Activated naive CD8-positive, alpha-beta T cell treated with anti-CD3 and anti-CD28 coated beads for 36 hours (primary cell): ENCODE data around the gene SLC35B4. TPM values are rescaled to one million over a fixed set of nuclear protein-coding genes. Genes with fewer than 3 reads are reported as not detected.

Experiments
- DNase-seq: peaks from one replicate; pipeline ENCODE4 v3.0.0; 2021
- H3K27ac Mint-ChIP-seq: one replicate; pipeline ENCODE4 v1.8.0; 2022; ENCODE audit warnings: mild to moderate bottlenecking, moderate library complexity, mixed read lengths
- H3K27me3 Mint-ChIP-seq: one replicate; pipeline ENCODE4 v1.8.0; 2022; ENCODE audit warnings: mild to moderate bottlenecking, mixed read lengths
- H3K36me3 Mint-ChIP-seq: one replicate; pipeline ENCODE4 v1.8.0; 2021; ENCODE audit warnings: mild to moderate bottlenecking, mixed read lengths
- H3K4me1 Mint-ChIP-seq: one replicate; pipeline ENCODE4 v1.8.0; 2021; ENCODE audit warnings: mixed read lengths
- H3K4me3 Mint-ChIP-seq: one replicate; pipeline ENCODE4 v1.8.0; 2022; ENCODE audit warnings: mild to moderate bottlenecking, moderate library complexity, mixed read lengths
- H3K9me3 Mint-ChIP-seq: one replicate; pipeline ENCODE4 v1.8.0; 2022; ENCODE audit warnings: mixed read lengths
- total RNA-seq, 2 experiments: library from RNA; stranded (reverse); gene quantifications; one replicate each; pipeline ENCODE4 v1.2.3, GENCODE V29; 2021

The SLC35B4 gene
- total RNA-seq, 2 experiments from 2014 or later, result 15.7 to 21.0 TPM

DNA sequence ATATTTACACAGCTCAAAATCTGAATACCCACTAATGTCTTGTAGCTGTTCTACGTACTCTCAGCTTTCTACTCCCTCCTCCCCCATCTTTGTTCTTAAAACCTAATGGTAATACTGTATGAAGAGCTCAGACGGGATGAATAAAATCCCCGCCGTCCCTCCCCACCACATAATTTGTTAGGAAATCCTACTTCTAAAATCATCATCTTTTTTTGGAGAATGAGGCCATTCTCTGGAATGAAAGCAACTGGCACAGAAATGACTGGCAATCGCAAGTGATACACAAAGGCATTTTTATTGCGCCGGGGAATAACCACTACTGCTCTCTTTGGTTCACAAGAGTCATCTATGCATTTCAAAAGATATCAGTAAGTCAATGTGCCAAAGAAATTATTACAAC, 27.3 kb downstream of the SLC35B4 start:
- Mint-ChIP-seq H3K4me3 (no peak overlapping the region), H3K9me3 (no peaks in the 10 kb centered on the region), H3K4me1 (no peaks in the 10 kb centered on the region), H3K27me3 (no peaks in the 10 kb centered on the region), H3K36me3 (peaks cover 6% of the 10 kb centered on the region), H3K27ac (no peak overlapping the region)
- DNase-seq, result no peak

- Mint-ChIP-seq H3K36me3 (no peaks in the 10 kb centered on the region), H3K4me1 (no peaks in the 10 kb centered on the region), H3K27ac (no peak overlapping the region), H3K9me3 (no peaks in the 10 kb centered on the region), H3K27me3 (no peaks in the 10 kb centered on the region), H3K4me3 (no peak overlapping the region)
- DNase-seq, result no peak
These were observed 28.6 kb downstream of the SLC35B4 start for GRCh38 chr7:134287916-134288659.

DNA sequence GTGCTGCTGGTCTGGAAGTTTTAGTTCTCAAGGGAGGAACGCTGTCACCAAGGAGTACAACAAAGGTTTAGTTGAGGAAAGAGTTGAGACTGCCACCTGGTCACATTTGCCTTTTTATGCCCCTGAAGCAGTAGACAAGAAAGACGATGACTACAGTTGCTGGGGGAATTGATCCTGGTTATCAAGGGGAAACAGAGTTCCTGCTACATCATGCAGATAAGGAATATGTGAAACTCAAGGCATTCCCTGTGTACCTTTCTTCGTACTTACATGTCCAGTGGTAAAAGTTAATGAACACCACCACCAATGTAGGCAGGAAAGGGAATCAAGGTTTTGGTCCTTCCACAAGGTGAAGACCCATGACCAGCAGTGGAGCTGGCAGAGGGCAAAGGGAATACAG, 31.8 kb downstream of the SLC35B4 start:
- no peaks in the 10 kb centered on the region for H3K36me3 Mint-ChIP-seq
- DNase-seq, result no peak
- no peak overlapping the region for H3K27ac Mint-ChIP-seq
- H3K9me3 Mint-ChIP-seq, result no peaks in the 10 kb centered on the region
- peaks cover 9% of the 10 kb centered on the region for H3K27me3 Mint-ChIP-seq
- H3K4me1 Mint-ChIP-seq, result no peaks in the 10 kb centered on the region
- H3K4me3 Mint-ChIP-seq, result no peak overlapping the region

GRCh38 chr7:134284011-134284410, 32.7 kb downstream of the SLC35B4 start:
- Mint-ChIP-seq H3K27me3 (peaks cover 12% of the 10 kb centered on the region), H3K4me3 (no peak overlapping the region), H3K9me3 (no peaks in the 10 kb centered on the region), H3K4me1 (no peaks in the 10 kb centered on the region), H3K36me3 (no peaks in the 10 kb centered on the region), H3K27ac (no peak overlapping the region)
- no peak for DNase-seq

DNA sequence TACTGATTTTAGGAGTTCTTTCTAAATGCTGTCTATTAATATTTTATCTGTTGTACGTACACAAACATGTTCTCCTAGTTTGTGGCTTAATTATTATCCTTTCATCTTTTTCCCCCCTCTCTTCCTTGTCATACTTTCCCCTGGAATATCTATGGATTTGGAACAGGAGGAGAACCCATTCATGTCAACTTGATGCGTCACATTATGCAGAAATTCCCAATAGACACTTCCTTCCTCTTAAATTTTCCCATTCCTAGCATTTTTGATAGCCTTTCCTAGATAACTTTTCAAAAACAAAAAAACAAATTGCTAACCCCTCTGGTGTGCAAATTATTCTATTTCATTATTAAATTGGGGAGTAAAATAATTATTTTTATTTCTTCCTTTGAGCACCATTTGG, 36.2 kb downstream of the SLC35B4 start:
- Mint-ChIP-seq H3K9me3 (no peaks in the 10 kb centered on the region), H3K27me3 (peaks cover 29% of the 10 kb centered on the region), H3K4me3 (no peak overlapping the region), H3K27ac (no peak overlapping the region), H3K4me1 (no peaks in the 10 kb centered on the region), H3K36me3 (no peaks in the 10 kb centered on the region)
- no peak for DNase-seq

DNA sequence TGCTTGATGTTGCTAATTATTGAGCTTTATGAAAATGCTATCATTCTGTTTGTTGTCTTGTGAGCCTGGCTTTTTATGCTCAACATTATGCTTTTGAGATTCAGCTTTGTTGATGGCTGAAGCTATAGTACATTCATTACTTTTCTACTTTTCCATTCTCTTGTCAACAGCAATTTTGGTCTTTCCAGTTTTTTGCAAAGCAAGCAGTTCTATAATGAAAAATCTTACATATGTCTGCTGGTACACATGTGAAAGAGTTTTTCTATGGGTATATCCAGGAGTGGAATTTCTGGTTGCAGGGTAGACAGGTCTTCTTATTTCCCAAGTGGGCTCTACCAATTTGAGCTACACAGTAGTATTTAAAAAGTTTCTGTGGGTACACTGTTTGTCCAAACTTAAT, 36.8 kb downstream of the SLC35B4 start:
- no peak overlapping the region for H3K27ac Mint-ChIP-seq
- no peaks in the 10 kb centered on the region for H3K9me3 Mint-ChIP-seq
- H3K4me3 Mint-ChIP-seq, result no peak overlapping the region
- H3K4me1 Mint-ChIP-seq, result no peaks in the 10 kb centered on the region
- H3K27me3 Mint-ChIP-seq, result peaks cover 33% of the 10 kb centered on the region
- H3K36me3 Mint-ChIP-seq, result no peaks in the 10 kb centered on the region
- DNase-seq, result no peak

DNA sequence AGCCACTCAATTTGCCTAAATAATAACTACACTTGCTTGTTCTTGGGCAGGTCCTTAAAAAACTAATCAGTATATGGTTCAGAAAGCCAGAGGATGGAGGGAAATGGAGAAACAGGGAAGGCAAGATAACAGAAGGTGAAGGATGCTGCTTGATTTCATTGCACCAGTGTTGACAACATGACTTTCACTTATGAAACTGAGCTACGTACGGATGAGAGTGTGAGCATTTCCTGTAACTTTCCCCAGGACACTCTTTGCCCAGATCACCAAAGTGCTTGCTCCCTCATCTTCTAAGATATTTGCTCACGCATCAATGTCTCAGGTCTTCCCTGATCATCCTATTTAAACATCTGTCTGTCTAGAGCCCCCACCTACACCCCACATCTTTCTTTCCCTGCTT, 37.4 kb downstream of the SLC35B4 start:
- no peaks in the 10 kb centered on the region for H3K9me3 Mint-ChIP-seq
- H3K36me3 Mint-ChIP-seq, result no peaks in the 10 kb centered on the region
- no peaks in the 10 kb centered on the region for H3K4me1 Mint-ChIP-seq
- H3K27me3 Mint-ChIP-seq, result peaks cover 35% of the 10 kb centered on the region
- no peak overlapping the region for H3K4me3 Mint-ChIP-seq
- DNase-seq, result no peak
- H3K27ac Mint-ChIP-seq, result no peak overlapping the region

GRCh38 chr7:134278502-134279153, 38.1 kb downstream of the SLC35B4 start:
- Mint-ChIP-seq H3K9me3 (no peaks in the 10 kb centered on the region), H3K4me3 (no peak overlapping the region), H3K27me3 (peaks cover 35% of the 10 kb centered on the region), H3K4me1 (no peaks in the 10 kb centered on the region), H3K36me3 (no peaks in the 10 kb centered on the region), H3K27ac (no peak overlapping the region)
- DNase-seq, result no peak

DNA sequence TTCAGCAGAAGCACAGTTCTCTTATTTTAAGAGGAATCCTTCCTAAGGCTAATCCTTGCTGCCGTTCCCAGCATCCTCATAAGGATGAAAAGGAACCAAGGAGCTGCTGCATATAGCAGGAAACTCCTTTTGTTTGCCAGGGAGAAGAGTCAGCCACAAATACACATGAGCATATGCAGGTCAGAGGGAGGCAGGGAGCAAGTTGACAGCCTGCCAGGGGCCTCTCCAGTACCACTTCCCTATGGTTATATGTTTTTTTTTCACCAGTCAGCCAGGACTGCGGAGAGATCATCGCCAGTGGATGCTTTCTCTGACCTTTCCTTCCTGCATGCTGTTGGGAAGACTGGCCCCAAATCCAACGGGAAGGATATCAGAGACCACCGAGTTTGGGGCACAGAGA, 39.8 kb downstream of the SLC35B4 start:
- Mint-ChIP-seq H3K9me3 (no peaks in the 10 kb centered on the region), H3K27me3 (peaks cover 37% of the 10 kb centered on the region), H3K36me3 (no peaks in the 10 kb centered on the region), H3K27ac (no peak overlapping the region), H3K4me1 (no peaks in the 10 kb centered on the region), H3K4me3 (no peak overlapping the region)
- DNase-seq, result no peak

DNA sequence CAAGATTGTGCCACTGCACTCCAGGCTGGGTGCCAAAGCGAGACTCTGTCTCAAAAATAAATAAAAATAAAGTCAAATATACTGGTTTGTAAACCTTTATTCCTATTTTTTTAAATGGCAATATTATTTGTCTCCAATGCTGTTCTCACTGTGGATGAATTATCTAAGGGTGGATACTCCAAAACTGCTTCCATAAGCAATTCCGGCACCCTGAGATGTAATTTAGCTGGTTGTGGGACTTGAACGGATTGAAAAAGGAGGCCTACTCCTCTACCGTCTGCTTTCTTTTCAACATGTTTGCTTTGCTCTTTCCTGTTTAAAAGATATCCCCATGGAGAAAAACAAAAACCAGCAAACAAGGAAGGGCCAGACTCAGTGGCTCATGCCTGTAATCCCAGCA, 54.4 kb downstream of the SLC35B4 start:
- Mint-ChIP-seq H3K9me3 (peaks cover 7% of the 10 kb centered on the region), H3K36me3 (no peaks in the 10 kb centered on the region), H3K4me1 (no peaks in the 10 kb centered on the region), H3K4me3 (no peak overlapping the region), H3K27ac (no peak overlapping the region), H3K27me3 (no peaks in the 10 kb centered on the region)
- DNase-seq, result no peak

DNA sequence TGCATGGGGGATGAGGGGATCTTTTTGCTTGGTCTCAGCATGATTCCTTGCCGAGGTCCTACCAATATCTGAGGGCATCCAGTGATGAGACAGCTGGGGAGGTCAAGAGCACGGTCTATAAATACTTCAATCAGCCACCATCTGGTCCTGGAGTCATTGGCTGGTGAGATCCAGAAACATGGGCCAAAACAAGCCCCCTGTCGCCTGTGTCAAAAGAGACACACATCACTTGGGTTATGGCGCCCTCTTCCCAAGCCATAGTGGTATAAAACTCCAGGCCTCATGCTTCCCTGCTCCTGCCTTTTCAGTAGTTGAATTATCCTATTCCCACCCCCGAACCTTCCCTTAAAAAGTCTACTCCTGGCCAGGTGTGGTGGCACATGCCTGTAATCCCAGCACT, 60.9 kb downstream of the SLC35B4 start:
- Mint-ChIP-seq H3K4me1 (no peaks in the 10 kb centered on the region), H3K4me3 (no peak overlapping the region), H3K27ac (no peak overlapping the region), H3K27me3 (no peaks in the 10 kb centered on the region), H3K9me3 (no peaks in the 10 kb centered on the region), H3K36me3 (no peaks in the 10 kb centered on the region)
- DNase-seq, result no peak

DNA sequence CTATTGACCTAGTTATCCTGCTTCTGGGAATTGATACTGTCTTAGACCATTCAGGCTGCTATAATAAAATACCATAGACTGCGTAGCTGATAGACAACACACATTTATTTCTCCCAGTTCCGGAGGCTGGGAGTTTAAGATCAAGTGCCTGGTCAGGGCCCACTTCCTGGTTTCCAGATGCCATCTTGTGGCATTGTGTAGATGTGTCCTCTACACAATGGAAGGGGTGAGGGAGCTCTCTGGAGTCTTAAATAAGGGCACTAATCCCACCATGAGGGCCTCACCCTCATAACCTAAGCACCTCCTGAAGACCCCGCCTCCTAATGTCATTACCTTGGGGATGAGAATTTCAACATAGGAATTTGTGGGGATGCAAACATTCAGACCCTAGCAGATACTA, 62.4 kb downstream of the SLC35B4 start:
- Mint-ChIP-seq H3K27ac (no peak overlapping the region), H3K4me3 (no peak overlapping the region), H3K27me3 (no peaks in the 10 kb centered on the region), H3K36me3 (no peaks in the 10 kb centered on the region), H3K4me1 (no peaks in the 10 kb centered on the region), H3K9me3 (no peaks in the 10 kb centered on the region)
- DNase-seq, result no peak

DNA sequence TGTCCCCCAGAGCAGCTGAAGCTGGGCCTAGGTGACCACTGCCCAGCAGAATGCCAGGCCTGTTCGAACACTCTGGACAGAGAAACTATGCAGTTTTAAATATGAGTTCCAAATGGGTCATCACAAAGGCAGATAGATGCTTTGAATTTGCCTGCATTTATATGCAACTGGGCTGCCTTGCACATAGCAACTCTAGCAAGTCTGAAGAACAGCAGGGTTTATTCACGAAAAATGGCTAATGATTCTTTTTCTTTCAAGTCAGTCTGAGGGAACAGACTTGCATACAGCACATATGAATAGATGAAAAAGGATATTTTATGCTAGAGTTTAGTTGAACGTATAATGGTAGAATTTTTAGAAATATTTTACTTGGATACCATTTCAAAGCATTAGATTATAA, 68.5 kb downstream of the SLC35B4 start:
- Mint-ChIP-seq H3K27me3 (no peaks in the 10 kb centered on the region), H3K4me3 (no peak overlapping the region), H3K9me3 (peaks cover 2% of the 10 kb centered on the region), H3K4me1 (no peaks in the 10 kb centered on the region), H3K27ac (no peak overlapping the region), H3K36me3 (no peaks in the 10 kb centered on the region)
- DNase-seq, result no peak

- Mint-ChIP-seq H3K4me3 (no peak overlapping the region), H3K4me1 (no peaks in the 10 kb centered on the region), H3K36me3 (no peaks in the 10 kb centered on the region), H3K27ac (no peak overlapping the region), H3K27me3 (no peaks in the 10 kb centered on the region), H3K9me3 (peaks cover 10% of the 10 kb centered on the region)
- no peak for DNase-seq
These were observed 70.0 kb downstream of the SLC35B4 start for GRCh38 chr7:134246761-134247160.

DNA sequence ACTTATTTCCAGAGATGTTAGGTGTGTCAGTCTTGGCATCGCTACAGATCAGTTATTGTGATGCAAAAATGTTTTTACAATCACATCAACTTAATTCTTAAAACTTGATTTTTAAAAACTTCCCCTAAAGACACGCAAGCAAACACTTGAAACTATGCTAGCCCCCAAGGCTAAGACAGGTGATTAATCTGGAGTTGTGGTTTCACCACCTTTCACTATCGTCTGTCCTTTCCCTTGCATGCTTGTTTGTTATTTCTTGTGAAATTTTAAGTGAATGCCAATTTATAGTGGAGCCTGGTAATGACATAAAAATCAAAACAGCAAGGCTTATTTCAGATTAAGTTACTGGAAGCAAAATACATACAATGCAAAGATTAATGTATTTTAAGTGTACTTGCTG, 70.4 kb downstream of the SLC35B4 start:
- Mint-ChIP-seq H3K9me3 (peaks cover 13% of the 10 kb centered on the region), H3K27ac (no peak overlapping the region), H3K4me3 (no peak overlapping the region), H3K36me3 (no peaks in the 10 kb centered on the region), H3K4me1 (no peaks in the 10 kb centered on the region), H3K27me3 (no peaks in the 10 kb centered on the region)
- no peak for DNase-seq

GRCh38 chr7:134245253-134245652, 71.5 kb downstream of the SLC35B4 start:
- peaks cover 4% of the 10 kb centered on the region for H3K27me3 Mint-ChIP-seq
- no peak overlapping the region for H3K27ac Mint-ChIP-seq
- no peaks in the 10 kb centered on the region for H3K4me1 Mint-ChIP-seq
- no peak for DNase-seq
- H3K9me3 Mint-ChIP-seq, result peaks cover 19% of the 10 kb centered on the region
- H3K36me3 Mint-ChIP-seq, result no peaks in the 10 kb centered on the region
- H3K4me3 Mint-ChIP-seq, result no peak overlapping the region
